ENCODE results near the gene PGC.

DNA sequence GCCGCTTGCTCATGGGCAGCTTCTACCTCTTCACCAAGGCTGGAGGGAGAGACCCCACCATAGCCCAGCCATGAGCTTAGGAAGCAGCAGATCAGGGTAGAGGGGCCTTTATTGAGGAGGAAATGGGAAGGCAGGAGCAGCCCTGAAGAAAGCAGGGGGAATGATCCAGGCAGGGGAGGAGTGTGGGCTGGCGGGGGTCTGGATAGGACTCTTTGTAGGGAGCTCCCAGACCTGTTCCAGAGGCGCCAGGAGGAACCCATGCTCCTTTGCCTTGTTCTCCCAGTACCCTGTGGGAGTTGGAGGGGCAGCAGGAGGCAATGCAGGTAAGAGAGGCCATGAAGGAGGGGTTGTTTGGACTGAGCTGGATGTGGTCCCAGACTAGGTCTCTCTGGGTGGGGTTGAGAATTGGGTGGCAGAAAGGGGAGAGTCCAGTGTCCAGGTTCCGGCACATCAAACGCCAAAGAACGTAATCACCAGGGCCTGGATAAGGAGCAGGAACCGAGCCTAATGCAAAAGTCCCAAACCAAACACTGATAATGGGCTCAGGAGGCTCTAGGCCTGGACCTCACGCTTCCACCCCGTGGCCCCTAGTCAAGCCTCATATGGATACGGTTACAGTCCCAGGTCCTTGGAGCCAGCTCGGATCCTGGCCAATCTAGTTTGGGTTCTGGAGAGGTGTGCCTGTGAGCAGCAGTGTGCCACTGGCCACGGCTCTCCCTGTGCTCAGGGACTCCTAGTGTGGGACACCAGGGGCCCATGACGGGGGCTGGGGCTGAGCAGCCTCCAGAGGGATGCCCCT is 12.1 kb upstream of the PGC start:
- TF ChIP-seq TAF1 (IDR thresholded peaks at IDR 0.05; ENCODE audit: borderline replicate concordance, insufficient read depth, low read length): no peak
- TF ChIP-seq POLR2AphosphoS5 (IDR thresholded peaks at IDR 0.05; ENCODE audit: low read depth, low read length): no peak
- TF ChIP-seq, protein P1, sequence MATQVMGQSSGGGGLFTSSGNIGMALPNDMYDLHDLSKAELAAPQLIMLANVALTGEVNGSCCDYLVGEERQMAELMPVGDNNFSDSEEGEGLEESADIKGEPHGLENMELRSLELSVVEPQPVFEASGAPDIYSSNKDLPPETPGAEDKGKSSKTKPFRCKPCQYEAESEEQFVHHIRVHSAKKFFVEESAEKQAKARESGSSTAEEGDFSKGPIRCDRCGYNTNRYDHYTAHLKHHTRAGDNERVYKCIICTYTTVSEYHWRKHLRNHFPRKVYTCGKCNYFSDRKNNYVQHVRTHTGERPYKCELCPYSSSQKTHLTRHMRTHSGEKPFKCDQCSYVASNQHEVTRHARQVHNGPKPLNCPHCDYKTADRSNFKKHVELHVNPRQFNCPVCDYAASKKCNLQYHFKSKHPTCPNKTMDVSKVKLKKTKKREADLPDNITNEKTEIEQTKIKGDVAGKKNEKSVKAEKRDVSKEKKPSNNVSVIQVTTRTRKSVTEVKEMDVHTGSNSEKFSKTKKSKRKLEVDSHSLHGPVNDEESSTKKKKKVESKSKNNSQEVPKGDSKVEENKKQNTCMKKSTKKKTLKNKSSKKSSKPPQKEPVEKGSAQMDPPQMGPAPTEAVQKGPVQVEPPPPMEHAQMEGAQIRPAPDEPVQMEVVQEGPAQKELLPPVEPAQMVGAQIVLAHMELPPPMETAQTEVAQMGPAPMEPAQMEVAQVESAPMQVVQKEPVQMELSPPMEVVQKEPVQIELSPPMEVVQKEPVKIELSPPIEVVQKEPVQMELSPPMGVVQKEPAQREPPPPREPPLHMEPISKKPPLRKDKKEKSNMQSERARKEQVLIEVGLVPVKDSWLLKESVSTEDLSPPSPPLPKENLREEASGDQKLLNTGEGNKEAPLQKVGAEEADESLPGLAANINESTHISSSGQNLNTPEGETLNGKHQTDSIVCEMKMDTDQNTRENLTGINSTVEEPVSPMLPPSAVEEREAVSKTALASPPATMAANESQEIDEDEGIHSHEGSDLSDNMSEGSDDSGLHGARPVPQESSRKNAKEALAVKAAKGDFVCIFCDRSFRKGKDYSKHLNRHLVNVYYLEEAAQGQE (IDR thresholded peaks at IDR 0.05; ENCODE audit: insufficient read depth in 1 of 2, low read depth in 2 of 2, low read length in 2 of 2): no peak
- no peak for TF ChIP-seq SIN3A (IDR thresholded peaks at IDR 0.05; ENCODE audit: borderline replicate concordance, insufficient read depth, low read length)

All from PFSK-1 (cell line).